ENCODE results near the gene ETV3. TPM values are rescaled to one million over a fixed set of nuclear protein-coding genes. Genes with fewer than 3 reads are reported as not detected.

The ETV3 gene
- total RNA-seq, 1 experiment from 2014 or later = 25.8 TPM

GRCh38 chr1:157147906-157148700 is 9.9 kb upstream of the ETV3 start:
- Mint-ChIP-seq H3K36me3 (ENCODE audit: insufficient read depth, unreplicated experiment) (no peaks in the 10 kb centered on the region), H3K4me1 (ENCODE audit: low read depth, unreplicated experiment) (peaks cover 12% of the 10 kb centered on the region), H3K27me3 (ENCODE audit: insufficient read depth, unreplicated experiment) (no peaks in the 10 kb centered on the region), H3K27ac (ENCODE audit: unreplicated experiment) (no peak overlapping the region), H3K4me3 (ENCODE audit: unreplicated experiment) (no peak overlapping the region), H3K9me3 (ENCODE audit: unreplicated experiment) (no peaks in the 10 kb centered on the region)
- DNase-seq = no peak
- Histone ChIP-seq H3K9me3 (no peaks in the 10 kb centered on the region), H3K4me1 (no peaks in the 10 kb centered on the region), H3K4me3 (ENCODE audit: low read depth, low read length) (no peak overlapping the region), H3K36me3 (ENCODE audit: control insufficient read depth, insufficient read depth, low read length) (no peaks in the 10 kb centered on the region), H3K27me3 (replicated peaks; ENCODE audit: control insufficient read depth, insufficient read depth, low read length) (no peaks in the 10 kb centered on the region)
- intact Hi-C loops (cut with micrococcal nuclease; ENCODE audit: unreplicated experiment) = no loop called here
- ChIA-PET POLR2A (no interaction called here), CTCF (interaction anchor here (1.1 to 1.5 kb wide), 2 partner anchors 13 to 58 kb away, joined by 3 to 7 read pairs; no protein-coding TSS in a partner anchor)
- BruUV-seq (replicated peaks) = no TSS peak
- TF ChIP-seq CTCF (IDR thresholded peaks at IDR 0.05; ENCODE audit: insufficient read depth in 1 of 2, low read depth in 1 of 2, low read length in 1 of 2, severe bottlenecking in 1 of 2, unreplicated experiment in 1 of 2) = no peak

- Histone ChIP-seq H3K4me3 (ENCODE audit: low read depth, low read length) (no peak overlapping the region), H3K27me3 (replicated peaks; ENCODE audit: control insufficient read depth, insufficient read depth, low read length) (no peaks in the 10 kb centered on the region), H3K9me3 (no peaks in the 10 kb centered on the region), H3K4me1 (no peaks in the 10 kb centered on the region), H3K36me3 (ENCODE audit: control insufficient read depth, insufficient read depth, low read length) (no peaks in the 10 kb centered on the region)
- intact Hi-C loops (cut with micrococcal nuclease; ENCODE audit: unreplicated experiment) = no loop called here
- CTCF ChIA-PET = no interaction called here
- POLR2A ChIA-PET = no interaction called here
- H3K4me3 Mint-ChIP-seq (ENCODE audit: unreplicated experiment) = no peak overlapping the region
- no peak for TF ChIP-seq CTCF (IDR thresholded peaks at IDR 0.05; ENCODE audit: insufficient read depth in 1 of 2, low read depth in 1 of 2, low read length in 1 of 2, severe bottlenecking in 1 of 2, unreplicated experiment in 1 of 2)
- peaks cover 12% of the 10 kb centered on the region for H3K4me1 Mint-ChIP-seq (ENCODE audit: low read depth, unreplicated experiment)
- H3K27ac Mint-ChIP-seq (ENCODE audit: unreplicated experiment) = no peak overlapping the region
- no peaks in the 10 kb centered on the region for H3K36me3 Mint-ChIP-seq (ENCODE audit: insufficient read depth, unreplicated experiment)
- no peaks in the 10 kb centered on the region for H3K27me3 Mint-ChIP-seq (ENCODE audit: insufficient read depth, unreplicated experiment)
- DNase-seq = no peak
- BruUV-seq (replicated peaks) = no TSS peak
- no peaks in the 10 kb centered on the region for H3K9me3 Mint-ChIP-seq (ENCODE audit: unreplicated experiment)
Observed at GRCh38 chr1:157147037-157147436, 8.8 kb upstream of the ETV3 start.

GRCh38 chr1:157146244-157146643 is 8.0 kb upstream of the ETV3 start:
- H3K27me3 ChIP-seq (replicated peaks; ENCODE audit: control insufficient read depth, insufficient read depth, low read length) = no peaks in the 10 kb centered on the region
- Mint-ChIP-seq H3K9me3 (ENCODE audit: unreplicated experiment) (no peaks in the 10 kb centered on the region), H3K27me3 (ENCODE audit: insufficient read depth, unreplicated experiment) (no peaks in the 10 kb centered on the region), H3K36me3 (ENCODE audit: insufficient read depth, unreplicated experiment) (no peaks in the 10 kb centered on the region), H3K4me3 (ENCODE audit: unreplicated experiment) (no peak overlapping the region), H3K27ac (ENCODE audit: unreplicated experiment) (no peak overlapping the region), H3K4me1 (ENCODE audit: low read depth, unreplicated experiment) (peaks cover 12% of the 10 kb centered on the region)
- intact Hi-C loops (cut with micrococcal nuclease; ENCODE audit: unreplicated experiment) = no loop called here
- TF ChIP-seq CTCF (IDR thresholded peaks at IDR 0.05; ENCODE audit: insufficient read depth in 1 of 2, low read depth in 1 of 2, low read length in 1 of 2, severe bottlenecking in 1 of 2, unreplicated experiment in 1 of 2) = no peak
- H3K36me3 ChIP-seq (ENCODE audit: control insufficient read depth, insufficient read depth, low read length) = no peaks in the 10 kb centered on the region
- CTCF ChIA-PET = no interaction called here
- H3K9me3 ChIP-seq = no peaks in the 10 kb centered on the region
- no peak overlapping the region for H3K4me3 ChIP-seq (ENCODE audit: low read depth, low read length)
- POLR2A ChIA-PET = no interaction called here
- no peak for DNase-seq
- no peaks in the 10 kb centered on the region for H3K4me1 ChIP-seq
- no TSS peak for BruUV-seq (replicated peaks)

Data from Caco-2 (cell line).